ENCODE results near the gene PRRT4. TPM values are rescaled to one million over a fixed set of nuclear protein-coding genes. Genes with fewer than 3 reads are reported as not detected.

The PRRT4 gene
- total and polyA plus RNA-seq, 4 donors: 0.13 to 0.14 TPM; not detected in 2

Small RNA genes lying within 50 kb of the gene (small RNA-seq; reads per million reads assigned to genes)
- gene RNU7-27P: not detected

Other genes starting within 250 kb of the PRRT4 start
- not detected for gene LEP, start 120.4 kb downstream of the PRRT4 start, total RNA-seq
- gene LEP, start 120.4 kb downstream of the PRRT4 start, polyA plus RNA-seq: under 1 TPM in 1 of 2 donors, not detected in 1; 0.02 TPM
- 10 to 100 TPM in 1 of 2 donors, 1 to 10 TPM in 1; 3.6 to 16.1 TPM for gene RBM28, start 17.8 kb downstream of the PRRT4 start, total RNA-seq
- 10 to 100 TPM in 1 of 2 donors, 1 to 10 TPM in 1; 9.1 to 14.4 TPM for gene RBM28, start 17.8 kb downstream of the PRRT4 start, polyA plus RNA-seq
- gene IMPDH1, start 48.3 kb upstream of the PRRT4 start, total RNA-seq: 10 to 100 TPM in 1 of 2 donors, 1 to 10 TPM in 1; 5.0 to 11.1 TPM
- gene IMPDH1, start 48.3 kb upstream of the PRRT4 start, polyA plus RNA-seq: 1 to 10 TPM; 2.4 to 5.4 TPM
- gene HILPDA, start 94.2 kb upstream of the PRRT4 start, total RNA-seq: 1 to 10 TPM; 5.2 to 5.6 TPM
- 1 to 10 TPM; 3.9 to 5.1 TPM for gene HILPDA, start 94.2 kb upstream of the PRRT4 start, polyA plus RNA-seq
- gene METTL2B, start 115.1 kb upstream of the PRRT4 start, total RNA-seq: 10 to 100 TPM; 15.8 to 20.7 TPM
- 1 to 10 TPM; 6.8 to 8.3 TPM for gene METTL2B, start 115.1 kb upstream of the PRRT4 start, polyA plus RNA-seq

All from liver (tissue), 5 donors.